Nephron progenitor cell (in vitro differentiated cells): Measurements from ENCODE around the gene DEAF1.
A peak's percentile ranks its signal among the peaks of the same experiment; 100 is the strongest.

Experiments used
- DNase-seq: peaks from one replicate; pipeline ENCODE4 v3.0.0; 2021
- H3K27ac Mint-ChIP-seq: 2 replicates; pipeline ENCODE4 v1.8.0; 2021; ENCODE audit warnings: mild to moderate bottlenecking, moderate library complexity, mixed read lengths
- H3K27me3 Mint-ChIP-seq: 2 replicates; pipeline ENCODE4 v1.8.0; 2021; ENCODE audit warnings: mild to moderate bottlenecking, low read depth, mixed read lengths; ENCODE audit not compliant: poor library complexity
- H3K36me3 Mint-ChIP-seq: 2 replicates; pipeline ENCODE4 v1.8.0; 2021; ENCODE audit warnings: low read depth, mixed read lengths
- H3K4me1 Mint-ChIP-seq: 2 replicates; pipeline ENCODE4 v1.8.0; 2021; ENCODE audit warnings: mixed read lengths
- H3K4me3 Mint-ChIP-seq: 2 replicates; pipeline ENCODE4 v1.8.0; 2021; ENCODE audit warnings: mild to moderate bottlenecking, moderate library complexity, mixed read lengths
- H3K9me3 Mint-ChIP-seq: 2 replicates; pipeline ENCODE4 v1.8.0; 2021; ENCODE audit warnings: mild to moderate bottlenecking, moderate library complexity, mixed read lengths
- TF ChIP-seq, protein P1 (sequence below): fragments of 200-600 bp; sonication (generic); IDR thresholded peaks from 2 replicates; pipeline ENCODE4 v1.5.0; 2021; ENCODE audit warnings: antibody characterized with exemption

Gene DEAF1

DNA sequence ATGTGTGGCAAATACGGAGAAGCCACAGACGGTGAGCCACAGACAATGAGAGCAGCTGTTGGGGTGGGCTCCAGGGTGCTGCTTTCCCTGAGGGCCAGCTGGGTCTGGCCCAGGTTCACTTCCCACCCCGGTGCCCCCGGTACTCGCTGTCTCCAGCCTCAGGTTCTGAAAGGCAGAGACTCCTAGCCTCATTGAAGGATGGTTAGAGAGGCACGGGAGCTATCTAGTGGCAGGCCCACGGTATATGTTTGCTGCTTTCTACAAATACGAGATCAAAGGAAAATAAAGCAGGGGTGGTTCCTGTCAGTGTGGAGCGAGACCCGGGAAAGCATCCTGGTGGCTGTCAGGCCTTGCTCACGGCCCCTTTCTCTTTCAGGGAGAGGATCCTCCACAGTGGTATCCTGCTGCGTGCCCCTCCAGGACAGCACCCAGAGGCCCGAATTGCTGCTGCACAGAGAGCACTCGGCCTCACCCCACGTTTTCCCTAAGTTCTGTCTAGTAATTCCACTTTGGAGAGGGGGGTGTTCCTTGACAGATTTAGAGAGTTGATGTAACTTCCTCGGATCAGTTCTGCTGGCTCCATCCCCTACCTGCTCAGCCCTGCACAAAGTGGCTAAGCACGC is 3.6 kb upstream of the DEAF1 start:
- H3K9me3 Mint-ChIP-seq: no peaks in the 10 kb centered on the region
- no peak overlapping the region for H3K27ac Mint-ChIP-seq
- TF ChIP-seq, protein P1, sequence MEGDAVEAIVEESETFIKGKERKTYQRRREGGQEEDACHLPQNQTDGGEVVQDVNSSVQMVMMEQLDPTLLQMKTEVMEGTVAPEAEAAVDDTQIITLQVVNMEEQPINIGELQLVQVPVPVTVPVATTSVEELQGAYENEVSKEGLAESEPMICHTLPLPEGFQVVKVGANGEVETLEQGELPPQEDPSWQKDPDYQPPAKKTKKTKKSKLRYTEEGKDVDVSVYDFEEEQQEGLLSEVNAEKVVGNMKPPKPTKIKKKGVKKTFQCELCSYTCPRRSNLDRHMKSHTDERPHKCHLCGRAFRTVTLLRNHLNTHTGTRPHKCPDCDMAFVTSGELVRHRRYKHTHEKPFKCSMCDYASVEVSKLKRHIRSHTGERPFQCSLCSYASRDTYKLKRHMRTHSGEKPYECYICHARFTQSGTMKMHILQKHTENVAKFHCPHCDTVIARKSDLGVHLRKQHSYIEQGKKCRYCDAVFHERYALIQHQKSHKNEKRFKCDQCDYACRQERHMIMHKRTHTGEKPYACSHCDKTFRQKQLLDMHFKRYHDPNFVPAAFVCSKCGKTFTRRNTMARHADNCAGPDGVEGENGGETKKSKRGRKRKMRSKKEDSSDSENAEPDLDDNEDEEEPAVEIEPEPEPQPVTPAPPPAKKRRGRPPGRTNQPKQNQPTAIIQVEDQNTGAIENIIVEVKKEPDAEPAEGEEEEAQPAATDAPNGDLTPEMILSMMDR: no peak
- peaks cover 12% of the 10 kb centered on the region for H3K36me3 Mint-ChIP-seq
- no peak for DNase-seq
- H3K27me3 Mint-ChIP-seq: peaks cover 6% of the 10 kb centered on the region
- H3K4me3 Mint-ChIP-seq: no peak overlapping the region
- H3K4me1 Mint-ChIP-seq: peaks cover 32% of the 10 kb centered on the region

DNA sequence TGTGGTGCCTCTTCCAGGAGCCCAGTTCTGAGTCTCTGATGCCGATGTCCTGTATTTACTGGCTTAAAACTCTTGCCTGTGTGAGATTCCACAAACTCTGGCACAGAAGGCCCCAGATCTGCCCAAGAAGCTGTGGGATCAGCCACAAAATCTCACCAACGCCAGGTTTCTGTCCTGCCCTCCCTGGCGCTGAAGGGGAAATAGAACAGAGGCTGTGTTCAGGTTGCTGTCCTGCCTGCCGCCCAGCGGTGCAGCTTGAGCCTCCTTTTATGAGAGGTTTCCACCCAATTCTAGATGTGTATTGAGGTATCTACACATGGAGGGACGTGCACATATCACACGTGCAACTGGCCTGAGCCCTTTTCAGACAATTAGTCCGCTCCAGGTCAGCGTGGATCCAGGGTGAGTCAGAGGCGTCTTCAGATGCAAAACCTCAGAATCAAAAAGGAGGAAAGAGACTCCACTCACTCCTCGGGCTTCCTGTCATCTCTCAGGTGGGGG is 2.8 kb upstream of the DEAF1 start:
- no peak for DNase-seq
- Mint-ChIP-seq H3K9me3 (no peaks in the 10 kb centered on the region), H3K27me3 (peaks cover 6% of the 10 kb centered on the region), H3K36me3 (peaks cover 12% of the 10 kb centered on the region), H3K4me1 (peaks cover 40% of the 10 kb centered on the region), H3K27ac (peak overlapping the region; percentile 44), H3K4me3 (peak overlapping the region; percentile 83)
- TF ChIP-seq, protein P1: no peak

DNA sequence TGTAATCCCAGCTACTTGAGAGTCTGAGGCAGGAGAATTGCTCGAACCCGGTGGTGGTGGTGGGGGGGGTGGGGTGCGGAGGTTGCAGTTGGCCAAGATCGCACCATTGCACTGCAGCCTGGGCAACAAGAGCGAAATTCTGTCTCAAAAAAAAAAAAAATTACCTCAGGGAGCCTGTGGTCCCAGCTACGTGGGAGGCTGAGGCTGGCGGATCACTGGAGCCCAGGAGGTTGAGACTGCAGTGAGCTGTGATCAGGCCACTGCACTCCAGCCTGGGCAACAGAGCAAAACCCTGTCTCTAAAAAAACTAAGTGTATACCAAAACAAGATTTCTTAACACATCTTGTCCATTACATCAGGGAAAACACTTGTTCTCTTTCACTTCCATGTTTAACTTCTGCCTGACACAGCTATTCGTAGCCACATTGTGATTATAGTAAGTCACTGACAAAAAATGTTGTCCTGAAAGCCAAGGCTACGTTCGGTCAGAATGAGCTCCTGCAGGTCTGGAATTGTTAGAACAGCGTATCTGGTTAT is 2.0 kb upstream of the DEAF1 start:
- no peak for DNase-seq
- H3K9me3 Mint-ChIP-seq: no peaks in the 10 kb centered on the region
- peaks cover 6% of the 10 kb centered on the region for H3K27me3 Mint-ChIP-seq
- H3K27ac Mint-ChIP-seq: no peak overlapping the region
- peak overlapping the region; percentile 83 for H3K4me3 Mint-ChIP-seq
- peaks cover 12% of the 10 kb centered on the region for H3K36me3 Mint-ChIP-seq
- peaks cover 46% of the 10 kb centered on the region for H3K4me1 Mint-ChIP-seq
- TF ChIP-seq, protein P1: no peak

DNA sequence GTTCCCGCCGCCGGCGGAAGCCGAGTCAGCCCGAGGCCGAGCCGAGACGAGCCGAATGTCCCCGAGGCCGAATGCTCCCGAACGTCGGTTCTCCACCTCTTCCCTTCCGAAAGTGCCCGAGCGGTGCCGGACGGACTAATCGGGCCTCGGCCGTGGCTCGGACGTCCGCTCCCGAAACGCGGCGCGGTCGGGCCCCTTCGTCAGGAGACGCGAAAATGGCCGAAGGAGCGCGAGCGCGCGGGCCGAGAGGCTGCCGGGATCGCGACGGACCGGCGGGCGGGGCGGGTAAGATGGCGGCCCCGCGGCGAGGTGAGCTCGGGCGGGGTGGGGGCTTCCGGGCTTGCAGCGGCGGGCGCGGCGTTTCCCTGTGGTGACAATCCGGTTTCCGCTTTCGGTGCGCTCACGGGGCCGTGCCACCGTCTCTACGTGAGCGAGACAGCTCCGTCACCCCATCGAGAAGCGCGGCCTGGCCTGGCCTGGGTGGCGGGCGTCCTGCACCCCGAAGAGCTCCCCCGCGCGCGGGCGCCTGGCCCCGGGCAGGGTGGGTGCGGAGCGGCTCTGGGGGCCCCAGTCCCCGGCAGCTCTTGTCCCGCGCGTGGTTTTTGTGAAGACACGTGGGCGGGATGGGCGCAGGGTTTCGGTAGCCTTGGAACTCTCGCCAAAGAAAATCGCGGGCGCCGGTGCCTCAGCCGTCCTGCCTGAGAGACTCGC is 671 bp upstream of the DEAF1 start, which contains the start of gene TMEM80:
Gene TMEM80, plus strand, starts transcription at position 279 of the 711 bp plus-strand sequence. Its CDS starts 12 bp downstream, at position 291.
- TF ChIP-seq, protein P1: no peak
- H3K9me3 Mint-ChIP-seq: no peaks in the 10 kb centered on the region
- peaks cover 3% of the 10 kb centered on the region for H3K27me3 Mint-ChIP-seq
- DNase-seq: peak; percentile 99
- H3K4me3 Mint-ChIP-seq: peak within 1 kb of the TSS; percentile 83
- H3K36me3 Mint-ChIP-seq: peaks cover 4% of the 10 kb centered on the region
- peaks cover 59% of the 10 kb centered on the region for H3K4me1 Mint-ChIP-seq
- H3K27ac Mint-ChIP-seq: peak within 1 kb of the TSS; percentile 99

DNA sequence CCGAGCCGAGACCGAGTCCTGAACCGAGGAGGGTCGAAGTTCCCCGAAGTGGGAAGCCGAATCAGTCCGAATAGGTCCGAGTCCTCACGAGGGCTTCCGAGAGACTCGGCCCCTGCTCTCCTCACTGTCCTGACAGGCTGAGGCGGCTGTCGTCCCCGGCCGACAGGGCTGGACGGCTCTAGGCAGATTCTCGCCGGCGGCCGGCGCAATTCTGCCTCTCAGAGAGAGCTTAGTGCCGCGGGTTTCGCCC is 191 bp upstream of the DEAF1 start:
- Mint-ChIP-seq H3K36me3 (no peaks in the 10 kb centered on the region), H3K4me3 (peak overlapping the region; percentile 83), H3K27ac (peak overlapping the region; percentile 99), H3K27me3 (peaks cover 3% of the 10 kb centered on the region), H3K9me3 (no peaks in the 10 kb centered on the region), H3K4me1 (peaks cover 62% of the 10 kb centered on the region)
- no peak for DNase-seq
- TF ChIP-seq, protein P1: no peak
